GM19328 (cell line): ENCODE measurements around the gene PKD1.
"Not testable (repeated sequence)": the region's sequence is repeated elsewhere in the genome, so short reads cannot be mapped to it uniquely, and the experiment has no call there.

Source experiments
- ATAC-seq: cut with Tn5 transposase; IDR thresholded peaks from one replicate; pipeline ENCODE4 v1.9.1; 2021; ENCODE audit warnings: mild to moderate bottlenecking, moderate library complexity; ENCODE audit not compliant: unreplicated experiment

The PKD1 gene

DNA sequence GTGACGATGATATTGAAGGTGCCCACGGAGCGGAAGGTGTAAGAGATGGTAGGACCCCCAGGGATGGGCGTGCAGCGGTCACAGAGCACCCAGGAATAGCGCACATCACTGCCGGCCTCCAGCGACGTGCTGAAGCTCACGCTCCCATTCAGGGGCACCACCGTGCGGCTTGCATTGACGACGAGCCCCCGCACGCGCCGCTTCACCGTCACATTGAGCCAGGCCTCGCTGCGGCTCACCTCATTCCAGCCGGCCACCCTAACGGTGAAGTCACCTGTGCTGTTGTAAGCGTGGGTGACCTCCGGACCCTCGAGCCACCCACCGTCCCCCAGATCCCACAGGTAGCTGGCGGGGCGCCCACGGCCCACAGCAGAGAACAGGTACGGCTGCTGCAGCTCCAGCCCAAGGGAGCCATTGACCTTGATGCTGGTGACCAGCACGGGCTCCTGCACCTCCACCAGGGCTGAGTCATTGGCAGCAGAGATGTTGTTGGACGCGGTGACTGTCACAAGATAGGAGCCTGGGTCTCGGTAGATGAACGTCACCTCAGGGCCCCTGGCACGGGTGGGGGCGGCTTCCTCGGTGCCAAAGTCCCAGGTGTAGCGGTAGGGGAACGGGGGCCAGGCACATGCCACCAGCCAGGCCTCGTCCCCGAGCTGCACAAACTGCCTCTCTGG lies 25.2 kb downstream of the PKD1 start:
- ATAC-seq: not testable (repeated sequence)

GRCh38 chr16:2109872-2110271 lies 25.8 kb downstream of the PKD1 start:
- not testable (repeated sequence) for ATAC-seq

DNA sequence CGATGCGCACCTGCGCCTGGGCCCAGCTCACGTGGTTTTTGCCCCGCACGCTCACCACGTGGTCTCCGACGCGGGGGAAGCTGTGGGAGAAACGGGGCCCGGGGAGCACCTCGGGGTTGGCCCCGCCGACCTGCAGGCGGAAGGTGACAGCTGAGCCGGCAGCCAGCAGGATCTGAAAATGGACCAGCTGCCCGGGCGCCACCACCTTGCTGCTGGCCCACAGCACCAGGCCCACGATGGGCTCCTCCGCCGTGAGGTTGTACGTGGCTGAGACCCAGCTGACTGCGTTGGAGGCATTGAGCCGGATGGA lies 26.5 kb downstream of the PKD1 start:
- not testable (repeated sequence) for ATAC-seq

DNA sequence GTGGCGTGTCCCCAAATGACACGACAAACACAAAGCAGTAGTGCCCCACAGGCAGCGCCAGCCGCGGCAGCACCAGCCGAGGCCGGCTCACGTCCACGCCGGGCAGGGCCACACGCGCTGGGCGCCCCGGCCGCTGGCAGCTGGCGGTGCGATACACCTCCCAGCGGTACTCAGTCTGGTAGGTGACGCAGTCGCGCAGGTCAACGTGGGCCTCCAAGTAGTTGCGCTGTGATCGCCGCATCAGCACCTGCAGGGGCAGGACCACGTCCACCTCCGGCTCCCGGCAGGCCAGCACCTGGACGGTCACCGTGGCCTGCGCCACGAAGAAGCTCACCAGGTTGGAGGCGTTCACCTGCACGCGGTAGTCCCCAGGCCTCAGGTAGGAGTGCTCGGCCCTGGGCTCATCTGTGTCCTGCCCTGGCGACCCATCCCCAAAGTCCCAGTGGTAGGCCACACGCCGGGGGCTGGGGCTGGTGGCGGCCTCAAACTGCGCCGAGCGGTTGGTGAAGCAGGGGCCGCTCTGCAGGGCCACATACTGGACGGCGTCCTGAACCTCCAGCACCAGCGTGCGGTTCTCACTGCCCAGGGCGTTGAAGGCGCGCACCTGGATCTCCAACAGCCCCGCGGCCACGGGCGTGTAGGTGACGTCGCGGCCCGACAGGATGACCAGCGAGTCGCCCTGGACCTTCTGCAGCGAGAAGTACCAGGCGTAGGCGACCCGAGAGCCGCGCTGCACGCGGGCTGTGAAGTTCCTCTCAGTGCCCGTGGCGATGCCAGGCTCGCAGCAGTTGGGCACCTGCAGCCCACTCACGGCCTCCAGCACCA lies 27.0 kb downstream of the PKD1 start:
- ATAC-seq: not testable (repeated sequence)

- ATAC-seq: not testable (repeated sequence)
Observed at GRCh38 chr16:2107791-2108125, 27.9 kb downstream of the PKD1 start.

GRCh38 chr16:2107121-2107790 lies 28.4 kb downstream of the PKD1 start:
- not testable (repeated sequence) for ATAC-seq

DNA sequence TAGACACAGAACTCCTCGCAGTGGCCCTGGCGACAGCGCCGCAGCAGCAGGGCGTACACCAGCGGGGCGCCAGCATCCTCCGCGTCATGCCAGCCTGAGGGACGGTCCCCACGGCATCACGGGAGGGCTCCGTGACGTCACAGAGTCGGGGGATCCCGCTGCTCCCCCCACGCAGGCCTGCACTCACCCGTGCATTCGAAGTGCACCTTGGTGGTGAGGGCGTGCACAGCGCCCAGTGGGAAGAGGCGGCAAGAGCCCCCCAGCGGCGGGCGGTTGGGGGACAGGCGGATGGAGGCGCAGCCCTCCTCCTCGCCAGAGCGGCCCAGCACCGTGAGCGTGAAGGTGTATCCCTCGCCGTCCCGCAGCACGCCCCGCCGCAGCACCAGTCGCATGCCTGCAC lies 29.5 kb downstream of the PKD1 start:
- ATAC-seq: not testable (repeated sequence)

- not testable (repeated sequence) for ATAC-seq
Observed at GRCh38 chr16:2105769-2106168, 29.9 kb downstream of the PKD1 start.

- ATAC-seq: not testable (repeated sequence)
Observed at GRCh38 chr16:2105291-2105690, 30.4 kb downstream of the PKD1 start.

- ATAC-seq: not testable (repeated sequence)
Observed at GRCh38 chr16:2104464-2104863, 31.2 kb downstream of the PKD1 start.

- ATAC-seq: no peak
Observed at GRCh38 chr16:2102471-2102870, 33.2 kb downstream of the PKD1 start.

GRCh38 chr16:2101581-2101980 lies 34.1 kb downstream of the PKD1 start:
- ATAC-seq: not testable (repeated sequence)

- not testable (repeated sequence) for ATAC-seq
Observed at GRCh38 chr16:2097689-2098088, 38.0 kb downstream of the PKD1 start.

DNA sequence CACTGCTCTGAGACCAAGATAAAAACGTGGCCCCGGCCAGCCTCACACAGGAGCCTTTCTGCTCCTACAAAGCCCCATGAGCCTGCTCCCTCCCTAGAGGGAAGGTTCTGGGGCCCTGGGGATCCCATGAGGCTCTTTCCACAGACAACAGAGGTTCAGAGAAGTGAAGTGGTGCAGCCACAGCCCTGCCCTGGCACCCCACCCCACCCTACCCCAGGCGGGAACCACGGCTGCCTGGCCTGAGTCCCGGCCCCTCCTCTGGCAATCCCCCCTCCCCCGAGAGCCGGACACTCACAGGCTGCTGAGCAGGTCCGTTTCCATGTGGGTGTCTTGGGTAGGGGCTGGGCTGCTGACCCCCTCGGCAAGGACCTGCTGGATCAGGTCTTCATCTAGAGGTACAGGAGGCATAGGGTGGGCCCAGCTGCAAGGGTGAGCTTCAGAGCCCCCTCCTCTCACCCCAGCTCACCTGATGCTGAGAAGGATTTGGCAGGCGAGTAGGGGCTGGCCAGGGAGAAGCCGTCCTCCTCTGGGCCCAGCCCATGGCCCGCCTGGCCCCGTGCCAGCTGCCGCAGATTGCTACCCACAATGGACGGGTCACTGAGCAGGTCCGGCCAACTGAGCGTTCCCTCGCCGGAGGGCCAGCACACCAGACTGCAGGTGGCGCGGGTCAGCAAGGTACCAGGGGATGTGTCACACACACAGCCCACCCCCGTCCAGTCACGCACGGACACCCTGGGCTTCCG lies 38.7 kb downstream of the PKD1 start:
- no peak for ATAC-seq

GRCh38 chr16:2095918-2096582 lies 39.6 kb downstream of the PKD1 start:
- ATAC-seq: no peak

GRCh38 chr16:2095315-2095853 lies 40.3 kb downstream of the PKD1 start:
- ATAC-seq: no peak

DNA sequence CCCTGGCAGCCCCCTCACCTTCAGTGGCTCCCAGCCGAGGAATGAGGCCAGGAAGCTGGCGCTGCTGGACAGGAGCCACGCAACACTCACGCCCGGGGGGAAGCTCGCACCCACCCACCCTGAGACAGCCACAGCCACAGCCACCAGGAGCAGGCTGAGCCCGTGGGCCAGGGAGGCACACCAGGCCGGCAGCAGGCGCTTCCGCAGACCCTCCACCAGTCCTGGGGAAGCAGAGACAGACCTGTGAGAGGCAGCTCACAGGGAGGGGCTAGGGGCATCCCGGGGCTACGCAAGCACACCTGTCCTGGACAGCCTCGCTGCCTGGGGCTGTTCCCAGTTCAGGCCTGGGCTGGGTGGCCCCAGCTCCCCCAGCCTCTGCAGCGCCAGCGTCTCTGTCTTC lies 41.9 kb downstream of the PKD1 start:
- ATAC-seq: no peak

- no peak for ATAC-seq
Observed at GRCh38 chr16:2092866-2093265, 42.8 kb downstream of the PKD1 start.

DNA sequence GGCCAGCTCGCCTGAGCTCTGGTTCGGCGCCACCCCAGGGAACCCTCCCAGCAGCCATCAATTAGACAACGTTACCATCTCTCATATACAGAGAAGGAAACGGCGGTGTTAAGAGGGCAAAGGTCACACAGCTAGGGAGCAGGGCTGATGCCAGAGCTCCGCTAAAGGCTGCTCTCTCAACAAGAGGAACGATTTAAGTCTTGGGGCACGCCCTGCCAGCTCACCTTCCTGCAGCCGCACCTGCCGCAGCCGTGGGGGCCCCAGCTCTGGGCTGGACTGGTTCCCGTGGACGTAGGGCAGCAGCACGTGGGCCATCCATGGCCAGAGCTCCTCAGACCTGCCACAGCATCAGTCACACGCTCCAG lies 43.5 kb downstream of the PKD1 start:
- ATAC-seq: no peak

GRCh38 chr16:2091547-2092255 lies 44.0 kb downstream of the PKD1 start:
- no peak for ATAC-seq
